Skeletal muscle tissue (tissue), 4 donors: Measurements from ENCODE around the gene AAR2. TPM values are rescaled to one million over a fixed set of nuclear protein-coding genes. Genes with fewer than 3 reads are reported as not detected.

Experiments used
- H3K27ac ChIP-seq: one replicate; pipeline ENCODE4 v1.7.0; 2013; ENCODE audit warnings: mild to moderate bottlenecking, low read depth, low read length, inconsistent platforms
- H3K27me3 ChIP-seq, 3 donors: one replicate each; pipeline ENCODE4 v1.7.0; 2013; ENCODE audit warnings: low read length in 3 of 3; ENCODE audit not compliant: control insufficient read depth in 3 of 3, insufficient read depth in 3 of 3
- H3K36me3 ChIP-seq, 3 donors: one replicate each; pipeline ENCODE4 v1.7.0; 2013; ENCODE audit warnings: low read length in 3 of 3; ENCODE audit not compliant: control insufficient read depth in 3 of 3, insufficient read depth in 3 of 3
- H3K4me1 ChIP-seq, 3 donors: one replicate each; pipeline ENCODE4 v1.7.0; 2013; ENCODE audit warnings: low read length in 3 of 3, mild to moderate bottlenecking in 3 of 3; ENCODE audit not compliant: control insufficient read depth in 3 of 3, insufficient read depth in 3 of 3
- H3K4me3 ChIP-seq, 3 donors: one replicate each; pipeline ENCODE4 v1.7.0; 2013; ENCODE audit warnings: low read length in 3 of 3
- H3K9ac ChIP-seq, 3 donors: one replicate each; pipeline ENCODE4 v1.7.0; 2013; ENCODE audit warnings: low read length in 3 of 3, mild to moderate bottlenecking in 3 of 3, moderate library complexity in 2 of 3, low read depth in 1 of 3
- H3K9me3 ChIP-seq, 3 donors: one replicate each; pipeline ENCODE4 v1.7.0; 2013; ENCODE audit warnings: low read length in 3 of 3; ENCODE audit not compliant: control insufficient read depth in 3 of 3
- total RNA-seq: library from RNA; depleted of rRNA; stranded (reverse); fragments of >200 nt; gene quantifications from one replicate; pipeline ENCODE4 v1.2.3, GENCODE V29; 2014
- donor health status: Osteomylitis.

The AAR2 gene
- total RNA-seq, 1 donor from 2014 or later, result 25.1 TPM

- Histone ChIP-seq H3K4me3 (no peak overlapping the region), H3K9ac (no peak overlapping the region), H3K36me3 (peaks cover 0 to 8% (median 7%) of the 10 kb centered on the region in 3 donors), H3K4me1 (peaks cover 0 to 2% (median 0%) of the 10 kb centered on the region in 3 donors), H3K9me3 (no peaks in the 10 kb centered on the region), H3K27ac (no peak overlapping the region), H3K27me3 (no peaks in the 10 kb centered on the region)
These were observed 31.3 kb upstream of the AAR2 start for GRCh38 chr20:36205026-36205425.

- Histone ChIP-seq H3K9me3 (no peaks in the 10 kb centered on the region), H3K27ac (no peak overlapping the region), H3K4me3 (no peak overlapping the region), H3K36me3 (peaks cover 0 to 7% (median 7%) of the 10 kb centered on the region in 3 donors), H3K27me3 (no peaks in the 10 kb centered on the region), H3K4me1 (peaks cover 0 to 2% (median 0%) of the 10 kb centered on the region in 3 donors), H3K9ac (no peak overlapping the region)
These were observed 30.2 kb upstream of the AAR2 start for GRCh38 chr20:36206068-36206467.

GRCh38 chr20:36206641-36207040 lies 29.6 kb upstream of the AAR2 start:
- H3K27ac ChIP-seq, result no peak overlapping the region
- no peak overlapping the region for H3K4me3 ChIP-seq
- H3K9me3 ChIP-seq, result no peaks in the 10 kb centered on the region
- no peaks in the 10 kb centered on the region for H3K27me3 ChIP-seq
- peaks cover 0 to 7% (median 7%) of the 10 kb centered on the region in 3 donors for H3K36me3 ChIP-seq
- H3K4me1 ChIP-seq, result peaks cover 0 to 2% (median 0%) of the 10 kb centered on the region in 3 donors
- H3K9ac ChIP-seq, result no peak overlapping the region

DNA sequence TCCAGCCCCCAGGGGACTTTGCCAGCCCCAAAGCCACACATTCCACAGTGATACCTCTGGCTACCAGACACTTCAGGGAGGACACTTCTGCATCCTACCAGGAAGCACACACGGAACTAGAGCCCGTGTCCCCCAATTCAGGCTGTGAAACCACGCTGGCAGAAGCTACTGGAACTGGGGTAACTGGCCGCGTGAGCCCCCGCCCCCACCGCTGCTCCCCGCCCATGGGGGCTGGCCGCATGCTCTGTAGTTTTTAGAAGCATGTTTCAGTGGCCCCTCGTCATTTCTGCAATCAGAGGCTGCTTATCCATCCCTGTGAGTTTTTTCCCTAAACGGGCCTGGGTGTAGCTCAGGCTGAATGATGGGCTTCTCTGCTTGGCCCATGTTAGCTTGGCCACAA lies 28.7 kb upstream of the AAR2 start:
- no peak overlapping the region for H3K27ac ChIP-seq
- H3K4me3 ChIP-seq, result no peak overlapping the region
- H3K9ac ChIP-seq, result no peak overlapping the region
- no peaks in the 10 kb centered on the region for H3K9me3 ChIP-seq
- H3K36me3 ChIP-seq, result peaks cover 0 to 7% (median 7%) of the 10 kb centered on the region in 3 donors
- peaks cover 0 to 2% (median 0%) of the 10 kb centered on the region in 3 donors for H3K4me1 ChIP-seq
- no peaks in the 10 kb centered on the region for H3K27me3 ChIP-seq

- no peaks in the 10 kb centered on the region for H3K9me3 ChIP-seq
- H3K4me3 ChIP-seq, result no peak overlapping the region
- H3K27me3 ChIP-seq, result no peaks in the 10 kb centered on the region
- no peaks in the 10 kb centered on the region for H3K4me1 ChIP-seq
- no peak overlapping the region for H3K27ac ChIP-seq
- H3K9ac ChIP-seq, result no peak overlapping the region
- H3K36me3 ChIP-seq, result peaks cover 0 to 7% (median 7%) of the 10 kb centered on the region in 3 donors
These were observed 28.0 kb upstream of the AAR2 start for GRCh38 chr20:36208257-36208656.

DNA sequence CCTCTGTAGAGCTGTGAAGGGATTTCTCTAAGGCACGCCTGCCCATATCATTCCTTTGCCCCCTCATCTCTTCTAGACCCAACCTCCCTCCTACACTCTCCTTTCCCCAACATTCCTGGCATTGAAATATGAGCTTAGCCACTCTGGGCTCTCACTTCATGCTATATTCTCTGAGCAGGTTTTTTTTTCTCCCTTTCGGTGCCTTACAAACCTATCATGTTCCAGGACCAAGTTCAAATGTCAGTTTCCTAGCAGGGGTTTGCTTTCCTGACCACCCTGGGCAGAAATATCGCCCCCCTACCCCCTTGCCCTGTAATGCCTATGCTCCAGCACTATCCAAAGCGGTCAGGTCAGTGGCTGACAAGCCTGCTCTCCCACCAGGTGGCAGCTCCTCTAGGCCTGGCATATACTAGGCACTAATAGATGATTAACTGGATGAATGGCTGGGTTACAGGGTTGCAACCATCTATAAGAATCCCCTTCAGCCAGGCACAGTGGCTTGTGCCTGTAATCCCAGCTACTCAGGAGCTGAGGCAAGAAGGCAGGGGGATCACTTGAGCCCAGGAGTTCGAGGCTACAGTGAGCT lies 25.7 kb upstream of the AAR2 start:
- Histone ChIP-seq H3K9me3 (no peaks in the 10 kb centered on the region), H3K4me1 (no peaks in the 10 kb centered on the region), H3K36me3 (peaks cover 0 to 9% (median 5%) of the 10 kb centered on the region in 3 donors), H3K27ac (no peak overlapping the region), H3K9ac (no peak overlapping the region), H3K27me3 (no peaks in the 10 kb centered on the region), H3K4me3 (no peak overlapping the region)

- no peak overlapping the region for H3K27ac ChIP-seq
- H3K9ac ChIP-seq, result no peak overlapping the region
- no peaks in the 10 kb centered on the region for H3K4me1 ChIP-seq
- H3K9me3 ChIP-seq, result no peaks in the 10 kb centered on the region
- no peak overlapping the region for H3K4me3 ChIP-seq
- peaks cover 0 to 10% (median 2%) of the 10 kb centered on the region in 3 donors for H3K36me3 ChIP-seq
- H3K27me3 ChIP-seq, result no peaks in the 10 kb centered on the region
These were observed 22.9 kb upstream of the AAR2 start for GRCh38 chr20:36213362-36213761.

GRCh38 chr20:36214684-36215256 lies 21.5 kb upstream of the AAR2 start:
- no peaks in the 10 kb centered on the region for H3K4me1 ChIP-seq
- no peak overlapping the region for H3K27ac ChIP-seq
- no peaks in the 10 kb centered on the region for H3K27me3 ChIP-seq
- H3K9ac ChIP-seq, result no peak overlapping the region
- no peak overlapping the region for H3K4me3 ChIP-seq
- no peaks in the 10 kb centered on the region for H3K9me3 ChIP-seq
- peaks cover 0 to 8% (median under 1%) of the 10 kb centered on the region in 3 donors for H3K36me3 ChIP-seq

- no peak overlapping the region for H3K27ac ChIP-seq
- H3K9me3 ChIP-seq, result no peaks in the 10 kb centered on the region
These were observed 20.5 kb upstream of the AAR2 start for GRCh38 chr20:36215778-36216177.

DNA sequence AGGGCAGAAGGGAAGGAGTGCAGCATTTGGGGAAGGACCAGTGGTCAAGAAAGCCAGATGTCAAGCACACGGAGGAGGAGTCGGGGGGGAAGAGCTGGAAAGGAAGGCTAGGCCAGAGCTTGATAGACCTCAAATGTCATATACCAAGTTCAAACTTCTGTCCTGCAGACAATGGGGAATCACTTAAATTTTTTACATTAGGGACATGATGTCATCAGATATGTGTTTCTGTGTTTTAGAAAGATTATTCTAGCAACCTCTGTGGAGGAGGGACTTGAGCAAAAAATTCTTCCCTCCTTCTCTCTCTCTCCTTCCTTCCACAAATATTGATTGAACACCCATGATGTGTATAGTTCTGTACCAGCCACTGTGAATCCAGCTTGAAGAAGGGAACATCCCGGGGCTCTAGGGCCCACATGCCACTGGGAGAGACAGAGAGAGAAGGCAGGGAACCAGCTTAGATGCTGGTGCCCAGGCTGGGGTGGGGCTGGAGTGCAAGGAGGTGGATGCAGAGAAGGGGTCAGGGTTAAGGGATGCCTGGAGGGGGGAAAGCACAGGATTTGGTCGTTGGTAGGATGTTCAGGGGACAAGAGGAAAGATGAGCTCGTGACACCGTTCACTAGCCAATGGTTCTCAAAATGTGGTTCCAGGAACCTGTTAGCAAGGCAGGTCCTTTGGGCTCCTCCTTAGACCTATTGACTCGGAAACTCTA lies 19.8 kb upstream of the AAR2 start:
- Histone ChIP-seq H3K9me3 (no peaks in the 10 kb centered on the region), H3K9ac (no peak overlapping the region), H3K36me3 (peaks cover 0 to 11% (median 0%) of the 10 kb centered on the region in 3 donors), H3K27me3 (no peaks in the 10 kb centered on the region), H3K27ac (no peak overlapping the region), H3K4me3 (no peak overlapping the region), H3K4me1 (no peaks in the 10 kb centered on the region)

More at GRCh38 chr20:36215778-36216177, 20.5 kb upstream of the AAR2 start:
- H3K9ac ChIP-seq, result no peak overlapping the region
- H3K4me3 ChIP-seq, result no peak overlapping the region
- no peaks in the 10 kb centered on the region for H3K27me3 ChIP-seq
- peaks cover 0 to 11% (median 0%) of the 10 kb centered on the region in 3 donors for H3K36me3 ChIP-seq
- no peaks in the 10 kb centered on the region for H3K4me1 ChIP-seq
